K562 (cell line): ENCODE results near the gene SLC32A1. TPM values are rescaled to one million over a fixed set of nuclear protein-coding genes. Genes with fewer than 3 reads are reported as not detected.

Source experiments
- AFF4 ChIP-seq: sonication (generic); formaldehyde crosslinking; IDR thresholded peaks from 2 replicates; pipeline ENCODE4 v1.8.0; 2023; ENCODE audit warnings: mild to moderate bottlenecking, missing genetic modification reagents
- CBX5 ChIP-seq: IDR thresholded peaks from 2 replicates; pipeline ENCODE4 v1.6.1; 2014; ENCODE audit warnings: low read depth, borderline replicate concordance
- COPS2 ChIP-seq: fragments of 450-650 bp; conservative IDR thresholded peaks from 2 replicates; pipeline ENCODE4 v1.6.1; 2016; ENCODE audit warnings: mild to moderate bottlenecking, moderate library complexity
- GATA2 ChIP-seq: sonication (generic); formaldehyde crosslinking; IDR thresholded peaks from 2 replicates; pipeline ENCODE4 v1.4.0; 2020; ENCODE audit warnings: mild to moderate bottlenecking, missing genetic modification reagents
- HDAC2 ChIP-seq: fragments of 450-650 bp; IDR thresholded peaks from 2 replicates; pipeline ENCODE4 v1.6.1; 2016; ENCODE audit warnings: mild to moderate bottlenecking
- NR3C1 ChIP-seq: sonication (generic); formaldehyde crosslinking; IDR thresholded peaks from 2 replicates; pipeline ENCODE4 v1.8.1; 2022; ENCODE audit warnings: missing genetic modification reagents
- SRF ChIP-seq, 2 experiments: fragments of 250-450, 450-650 bp in 1 of 2; sonication (Bioruptor Pico) in 1 of 2; sonication (generic) in 1 of 2; formaldehyde crosslinking; IDR thresholded peaks; 2 replicates each; pipeline versions ENCODE4 v1.5.0 to v1.5.1; 2020 to 2022; ENCODE audit warnings: mild to moderate bottlenecking in 1 of 2, missing genetic modification reagents in 1 of 2
- ZBTB33 ChIP-seq: sonication (generic); formaldehyde crosslinking; IDR thresholded peaks from 2 replicates; pipeline ENCODE4 v1.8.1; 2023; ENCODE audit warnings: mild to moderate bottlenecking, missing genetic modification reagents
- ZNF253 ChIP-seq: fragments of 250-450 bp; sonication (Bioruptor Pico); conservative IDR thresholded peaks from 2 replicates; pipeline ENCODE4 v1.6.1; 2021; ENCODE audit warnings: mild to moderate bottlenecking
- ZNF280B ChIP-seq: fragments of 250-450 bp; sonication (Bioruptor Pico); IDR thresholded peaks from 2 replicates; pipeline ENCODE4 v1.5.1; 2021; ENCODE audit warnings: mild to moderate bottlenecking
- ZNF398 ChIP-seq: fragments of 250-450 bp; sonication (Bioruptor Pico); IDR thresholded peaks from 2 replicates; pipeline ENCODE4 v1.8.0; 2021; ENCODE audit warnings: moderate library complexity, mild to moderate bottlenecking, inconsistent platforms
- ZNF668 ChIP-seq: fragments of 250-450 bp; sonication (Bioruptor Pico); IDR thresholded peaks from 2 replicates; pipeline ENCODE4 v1.8.0; 2022; ENCODE audit warnings: mild to moderate bottlenecking, inconsistent platforms
- ZNF699 ChIP-seq: fragments of 250-450 bp; sonication (Bioruptor Pico); IDR thresholded peaks from 2 replicates; pipeline ENCODE4 v1.8.0; 2021; ENCODE audit warnings: mild to moderate bottlenecking, moderate library complexity; ENCODE audit not compliant: insufficient replicate concordance
- polyA plus RNA-seq, 8 experiments: library from polyadenylated mRNA; depleted of rRNA in 4 of 8; stranded (reverse) in 5 of 8; unstranded in 3 of 8; fragments of >200 nt; fragmentation: Nextera tagmentation in 2 of 8; fragmentation: Illumina TruSeq in 1 of 8; extraction: Ambion mirVana in 2 of 8; extraction: Trizol in 1 of 8; gene quantifications; 2 replicates each; pipeline versions ENCODE4 v1.2.1 to v1.2.3, GENCODE V29; 2011 to 2014; ENCODE audit warnings: inconsistent platforms in 1 of 8, missing spikeins in 1 of 8
- total RNA-seq, 7 experiments: library from RNA; depleted of rRNA in 6 of 7; stranded (reverse); fragments of >200 nt in 6 of 7; fragmentation: Illumina TruSeq in 2 of 7; extraction: Trizol in 2 of 7; gene quantifications; 2 replicates each; pipeline versions ENCODE4 v1.2.1 to v1.2.3, GENCODE V29; 2011 to 2021; ENCODE audit warnings: low replicate concordance in 1 of 7

Gene SLC32A1
- total and polyA plus RNA-seq, 9 of the 15 experiments (the other 6 are each of a cell fraction or from before 2014, with no cell fraction given): not detected

DNA sequence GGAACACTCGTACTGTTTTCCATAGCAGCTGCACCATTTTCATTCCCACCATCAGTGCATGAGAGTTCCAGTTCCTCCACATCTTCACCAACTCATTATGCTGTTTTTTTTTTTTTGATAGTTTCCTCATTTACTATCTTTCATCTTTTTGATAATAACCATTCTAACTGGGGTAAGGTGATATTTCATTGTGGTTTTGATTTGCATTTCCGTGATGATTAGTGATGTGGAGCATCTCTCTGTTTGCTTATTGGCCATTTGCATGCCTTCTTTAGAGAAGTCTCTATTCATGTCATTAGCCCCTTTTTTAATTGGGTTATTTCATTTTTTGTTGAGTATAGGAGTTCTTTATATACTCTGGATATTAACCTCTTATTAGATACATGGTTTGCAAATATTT is 49.9 kb downstream of the SLC32A1 start (continued):
- TF ChIP-seq ZNF280B (CRISPR knock-in tag) (no peak), CBX5 (no peak), NR3C1 (CRISPR knock-in tag) (no peak), COPS2 (no peak), SRF (CRISPR knock-in tag; IDR thresholded peaks at IDR 0.05) (no peak), ZNF398 (CRISPR knock-in tag) (no peak), HDAC2 (no peak), ZNF253 (CRISPR knock-in tag) (no peak), ZNF699 (CRISPR knock-in tag) (no peak), ZNF668 (no peak), AFF4 (no peak), GATA2 (CRISPR knock-in tag) (no peak), ZBTB33 (no peak)
